ENCODE measurements around the gene CRLF2. TPM values are rescaled to one million over a fixed set of nuclear protein-coding genes. Genes with fewer than 3 reads are reported as not detected.
"Not testable (repeated sequence)": the region's sequence is repeated elsewhere in the genome, so short reads cannot be mapped to it uniquely, and the experiment has no call there.

The CRLF2 gene
- total RNA-seq, 1 donor from 2014 or later = not detected

DNA sequence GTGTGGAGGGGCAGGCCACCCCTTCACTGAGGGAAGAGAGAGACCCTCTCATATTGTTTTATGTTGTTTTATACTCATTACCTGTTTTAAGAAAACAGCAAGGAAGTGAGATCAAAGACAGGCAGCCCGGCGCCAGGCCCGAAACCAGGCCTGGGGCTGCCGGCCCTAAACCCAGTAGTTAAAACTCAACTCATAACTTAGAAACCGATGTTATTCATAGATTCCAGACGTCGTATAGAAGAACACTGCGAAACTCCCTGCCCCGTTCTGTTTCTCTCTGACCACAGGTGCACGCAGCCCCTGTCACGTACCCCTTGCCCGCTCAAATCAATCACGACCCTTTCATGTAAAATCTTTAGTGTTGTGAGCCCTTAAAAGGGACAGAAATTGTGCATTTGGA is 40.5 kb downstream of the CRLF2 start:
- DNase-seq (ENCODE audit: low spot score); ATAC-seq: not testable (repeated sequence)

DNA sequence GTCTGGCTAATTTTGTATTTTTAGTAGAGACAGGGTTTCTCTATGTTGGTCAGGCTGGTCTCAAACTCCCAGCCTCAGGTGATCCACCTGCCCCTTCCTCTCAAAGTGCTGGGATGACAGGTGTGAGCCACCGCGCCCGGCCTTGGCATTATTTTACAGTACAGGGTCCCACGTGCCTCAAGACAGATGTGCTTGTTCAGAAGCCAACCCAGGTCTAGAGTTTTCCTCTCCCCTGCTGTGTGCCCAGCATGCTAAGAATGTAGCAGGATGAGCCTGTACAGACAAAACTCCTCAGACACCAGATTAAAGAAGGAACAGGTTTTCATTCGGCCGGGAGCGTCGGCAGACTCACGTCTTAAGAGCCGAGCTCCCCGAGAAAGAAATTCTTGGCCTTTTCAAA is 42.2 kb downstream of the CRLF2 start:
- no peak for DNase-seq (ENCODE audit: low spot score)
- ATAC-seq = no peak

DNA sequence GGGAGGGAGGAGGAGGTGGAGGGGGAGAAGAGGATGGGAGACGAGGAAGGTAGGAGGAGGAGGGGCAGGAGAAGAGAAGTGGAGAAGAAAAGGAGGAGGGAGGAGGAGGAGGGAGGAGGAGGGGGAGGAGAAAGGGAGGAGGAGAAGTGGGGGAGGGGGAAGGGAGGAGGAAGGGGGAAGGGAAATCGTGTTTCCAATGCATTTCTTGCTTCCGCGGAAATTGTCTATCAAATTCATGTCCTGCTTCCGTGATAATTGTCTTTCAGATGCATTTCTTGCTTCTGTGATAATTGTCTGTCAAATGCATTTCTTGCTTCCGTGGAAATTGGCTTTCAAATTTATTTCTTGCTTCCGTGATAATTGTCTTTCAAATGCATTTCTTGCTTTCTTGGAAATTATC is 43.3 kb downstream of the CRLF2 start:
- no peak for ATAC-seq
- no peak for DNase-seq (ENCODE audit: low spot score)

DNA sequence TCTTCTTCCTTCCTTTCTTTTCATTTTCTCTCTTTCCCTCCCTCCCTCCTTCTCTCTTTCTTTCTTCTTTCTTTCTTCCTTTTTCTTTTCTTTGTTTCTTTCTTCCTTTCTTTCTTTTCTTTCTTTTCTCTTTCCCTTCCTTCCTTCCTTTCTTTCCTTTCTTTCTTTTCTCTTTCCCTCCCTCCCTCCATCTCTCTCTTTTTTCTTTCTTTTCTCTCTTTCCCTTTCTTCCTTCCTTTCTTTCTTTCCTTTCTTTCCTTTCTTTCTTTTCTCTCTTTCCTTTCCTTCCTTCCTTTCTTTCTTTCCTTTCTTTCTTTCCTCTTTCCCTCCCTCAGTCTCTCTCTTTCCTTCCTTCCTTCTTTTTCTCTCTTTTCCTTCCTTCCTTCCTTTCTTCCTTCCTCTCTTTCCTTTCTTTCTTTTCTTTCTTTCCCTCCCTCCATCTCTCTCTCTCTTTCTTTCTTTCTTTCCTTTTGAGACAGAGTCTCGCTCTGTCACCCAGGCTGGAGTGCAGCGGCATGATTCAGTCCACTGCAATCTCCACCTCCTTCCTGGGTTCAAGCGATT is 44.4 kb downstream of the CRLF2 start:
- no peak for DNase-seq (ENCODE audit: low spot score)
- ATAC-seq = no peak

DNA sequence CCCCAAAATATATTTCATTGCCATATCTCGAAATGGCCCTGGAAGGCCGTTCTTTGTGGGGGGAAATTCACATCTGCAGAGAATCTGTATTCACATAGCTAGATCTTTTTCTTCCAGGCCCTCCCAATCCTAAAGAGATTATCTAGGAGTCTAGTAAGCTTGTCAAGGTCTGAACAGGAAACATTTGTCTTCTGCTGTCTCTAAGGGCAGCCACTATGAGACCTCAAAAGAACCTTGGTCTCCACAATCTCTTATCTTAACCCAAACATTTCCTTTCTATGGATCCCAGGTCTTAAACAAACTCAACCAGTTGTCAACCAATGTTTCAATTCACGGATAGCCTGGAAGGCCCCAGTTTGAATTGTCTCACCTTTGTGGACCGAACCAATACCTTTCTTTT is 45.0 kb downstream of the CRLF2 start:
- no peak for DNase-seq (ENCODE audit: low spot score)

DNA sequence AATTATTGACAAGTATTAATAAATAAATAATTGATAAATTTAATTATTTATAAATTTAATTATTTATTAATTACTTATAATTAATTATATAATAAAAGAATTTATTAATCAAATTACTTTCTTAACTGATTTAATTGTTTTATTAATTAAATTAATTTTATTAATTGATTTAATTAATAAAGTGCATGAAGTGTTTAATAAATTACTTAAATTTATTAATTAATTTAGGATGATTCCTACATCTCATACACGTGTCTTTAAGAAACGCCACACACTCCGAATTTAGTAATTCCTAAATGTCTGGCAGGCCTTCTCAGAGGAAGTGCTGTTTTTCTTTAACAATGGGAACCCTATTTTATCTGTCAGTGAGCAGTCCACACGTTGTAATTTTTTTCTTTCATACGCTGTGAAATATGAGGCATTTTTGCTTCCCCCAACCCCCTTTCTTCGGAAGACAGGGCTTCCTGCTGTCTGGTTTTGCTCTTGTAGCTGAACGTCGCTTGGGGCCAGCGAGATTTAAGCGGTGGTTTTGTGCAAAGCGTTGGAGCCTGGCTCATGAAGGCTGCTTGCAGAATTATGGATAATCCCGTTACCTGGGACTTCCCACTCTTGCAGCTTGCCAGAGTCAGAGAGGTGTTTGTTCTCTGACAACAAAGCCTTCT is 46.8 kb downstream of the CRLF2 start:
- ATAC-seq = no peak
- DNase-seq (ENCODE audit: low spot score) = no peak

More for the DNA sequence above, 45.0 kb downstream of the CRLF2 start:
- no peak for ATAC-seq

DNA sequence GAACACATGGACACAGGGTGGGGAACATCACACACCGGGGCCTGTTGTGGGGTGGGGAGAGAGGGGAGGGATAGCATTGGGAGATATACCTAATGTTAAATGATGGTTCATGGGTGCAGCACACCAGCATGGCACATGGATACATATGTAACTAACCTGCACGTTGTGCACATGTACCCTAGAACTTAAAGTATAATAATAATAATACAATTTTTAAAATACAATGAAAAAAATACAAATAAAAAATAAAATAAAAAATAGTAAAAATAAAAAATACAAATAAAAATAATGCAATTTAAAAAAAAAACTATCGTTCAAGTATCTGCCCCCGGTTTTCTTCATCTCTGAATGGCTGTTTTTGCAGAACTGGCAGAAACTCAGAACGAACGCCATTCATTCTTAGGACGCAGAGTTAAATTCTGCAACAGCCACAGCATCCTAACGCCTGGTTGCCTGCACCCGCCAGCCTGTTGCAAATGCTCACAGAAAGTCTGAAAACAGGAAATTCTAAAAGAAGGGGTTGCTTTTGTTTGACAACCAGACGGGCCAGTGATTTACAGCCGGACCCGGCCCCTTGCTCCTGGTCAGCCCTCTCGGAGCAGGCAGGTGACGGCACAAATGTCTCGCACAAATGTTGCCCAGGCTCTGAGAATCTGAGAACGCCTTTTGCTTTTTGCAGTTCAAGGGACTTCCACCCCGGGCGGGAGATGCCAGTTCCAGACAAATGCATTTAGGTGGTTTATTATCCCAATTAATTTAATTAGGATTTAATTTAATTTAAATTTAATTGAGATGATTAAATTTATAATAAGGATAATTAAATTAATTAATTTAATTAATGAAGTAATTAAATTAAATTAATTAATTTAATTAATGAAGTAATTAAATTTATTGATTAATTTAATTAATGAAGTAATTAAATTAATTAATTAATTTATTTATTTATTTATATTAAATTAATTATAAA is 47.8 kb downstream of the CRLF2 start:
- DNase-seq (ENCODE audit: low spot score) (no peak), ATAC-seq (no peak)

DNA sequence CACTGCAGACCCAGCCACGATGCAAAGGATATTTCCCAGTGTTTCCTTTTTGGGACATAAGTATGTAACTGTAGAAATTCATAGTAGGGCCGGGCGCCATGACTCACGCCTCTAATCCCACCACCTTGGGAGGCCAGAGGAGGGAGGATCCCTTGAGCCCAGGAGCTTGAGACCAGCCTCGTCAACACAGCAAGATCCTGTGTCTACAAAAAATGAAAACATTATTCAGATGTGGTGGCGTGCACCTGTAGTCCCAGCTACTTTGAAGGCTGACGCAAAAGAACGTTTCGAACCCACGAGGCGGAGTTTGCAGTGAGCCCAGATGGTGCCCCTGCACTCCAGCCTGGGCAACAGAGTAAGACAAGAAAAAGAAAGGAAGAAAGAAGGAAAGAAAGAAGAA is 49.2 kb downstream of the CRLF2 start:
- no peak for DNase-seq (ENCODE audit: low spot score)
- ATAC-seq = no peak

DNA sequence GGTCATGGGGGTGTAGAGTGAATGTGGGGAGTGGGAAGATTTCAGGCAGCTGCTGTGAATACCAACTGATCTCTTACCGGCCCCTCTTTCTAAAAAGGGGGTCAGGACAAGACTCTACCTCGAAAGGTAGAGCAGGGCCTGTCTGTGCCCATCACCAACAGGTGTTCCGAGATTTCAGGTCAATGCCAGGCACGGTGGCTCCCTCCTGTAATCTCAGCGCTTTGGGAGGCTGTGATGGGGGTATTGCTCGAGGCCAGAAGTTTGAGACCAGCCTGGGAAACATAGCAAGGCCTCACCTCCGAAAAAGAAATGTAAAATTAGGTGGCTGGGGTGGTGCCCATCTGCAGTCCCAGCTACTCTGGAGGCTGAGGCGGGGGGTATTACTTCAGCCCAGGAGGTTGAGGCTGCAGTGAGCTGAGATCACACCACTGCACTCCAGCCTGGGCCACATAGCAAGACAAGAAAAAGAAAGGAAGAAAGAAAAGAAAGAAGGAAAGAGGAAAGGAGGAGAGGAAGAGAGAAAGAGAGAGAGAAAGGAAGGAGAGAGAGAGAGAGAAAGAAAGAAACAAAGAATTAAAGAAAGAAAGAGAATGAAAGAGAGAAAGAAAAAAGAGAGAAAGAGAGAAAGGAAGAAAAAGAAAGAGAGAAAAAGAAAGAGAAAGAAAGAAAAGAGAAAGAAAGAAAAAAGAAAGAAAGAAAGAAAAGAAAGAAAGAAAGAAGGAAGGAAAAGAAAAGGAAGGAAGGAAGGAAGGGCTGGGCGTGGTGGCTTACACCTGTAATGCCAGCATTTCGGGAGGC is 50.1 kb downstream of the CRLF2 start:
- ATAC-seq (no peak), DNase-seq (ENCODE audit: low spot score) (no peak)

DNA sequence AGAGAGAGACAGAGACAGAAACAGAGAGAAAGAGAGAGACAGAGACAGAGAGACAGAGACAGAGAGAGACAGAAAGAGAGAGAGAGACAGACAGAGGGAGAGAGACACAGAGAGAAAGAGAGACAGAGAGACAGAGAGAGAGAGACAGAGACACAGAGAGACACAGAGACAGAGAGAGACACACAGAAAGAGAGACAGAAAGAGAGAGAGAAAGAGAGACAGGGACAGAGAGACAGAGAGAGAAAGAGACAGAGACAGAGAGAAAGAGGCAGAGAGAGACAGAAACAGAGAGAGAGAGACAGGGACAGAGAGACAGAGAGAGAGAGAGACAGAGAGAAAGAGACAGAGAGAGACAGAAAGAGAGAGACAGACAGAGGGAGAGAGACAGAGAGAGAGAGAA is 52.9 kb downstream of the CRLF2 start:
- no peak for DNase-seq (ENCODE audit: low spot score)
- ATAC-seq = no peak

DNA sequence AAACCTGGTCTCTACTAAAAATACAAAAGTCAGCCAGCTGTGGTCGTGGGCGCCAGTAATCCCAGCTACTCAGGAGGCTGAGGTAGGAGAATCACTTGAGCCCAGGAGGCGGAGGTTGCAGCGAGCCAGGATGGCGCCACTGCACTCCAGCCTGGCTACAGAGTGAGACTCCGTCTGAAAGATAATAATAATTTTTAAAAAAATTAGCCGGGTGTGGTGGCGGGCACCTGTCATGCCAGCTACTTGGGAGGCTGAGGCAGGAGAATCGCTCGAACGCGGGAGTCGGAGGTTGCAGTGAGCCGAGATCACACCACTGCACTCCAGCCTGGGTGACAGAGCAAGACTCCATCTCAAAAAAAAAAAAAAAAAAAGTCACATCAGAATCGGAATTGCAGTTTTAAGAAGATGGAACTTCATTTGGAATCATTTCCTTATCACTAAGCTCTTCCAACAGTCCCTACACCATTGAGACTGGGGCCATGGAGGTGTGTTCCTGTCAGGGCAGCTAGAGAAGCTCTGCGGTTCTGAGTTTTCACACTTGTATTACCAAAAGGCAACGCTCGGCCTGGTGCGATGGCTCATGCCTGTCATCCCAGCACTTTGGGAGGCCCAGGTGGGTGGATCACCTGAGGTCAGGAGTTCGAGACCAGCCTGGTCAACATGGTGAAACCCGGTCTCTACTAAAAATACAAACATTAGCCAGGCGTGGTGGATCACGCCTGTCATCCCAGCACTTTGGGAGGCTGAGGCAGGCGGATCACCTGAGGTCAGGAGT is 55.6 kb downstream of the CRLF2 start:
- not testable (repeated sequence) for DNase-seq (ENCODE audit: low spot score); ATAC-seq

DNA sequence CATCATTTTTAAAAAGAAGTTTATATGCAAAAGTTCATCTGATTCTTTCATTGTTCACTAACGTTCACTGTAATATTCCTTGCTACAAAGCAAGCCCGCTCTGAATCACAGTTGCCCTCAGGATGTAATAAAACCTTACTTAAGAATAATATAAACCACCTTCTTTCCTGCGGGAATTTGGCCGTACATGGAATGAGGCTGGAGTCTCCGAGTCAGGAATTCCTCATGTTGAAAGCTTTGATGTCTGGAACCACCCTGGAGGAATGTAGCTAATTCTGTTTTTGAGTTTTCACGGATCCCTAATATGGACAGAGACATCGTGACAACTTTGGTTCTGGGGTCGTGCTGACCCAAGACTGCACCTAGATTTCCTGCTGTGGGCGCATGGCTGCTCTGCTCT is 58.5 kb downstream of the CRLF2 start:
- no peak for DNase-seq (ENCODE audit: low spot score)
- no peak for ATAC-seq

DNA sequence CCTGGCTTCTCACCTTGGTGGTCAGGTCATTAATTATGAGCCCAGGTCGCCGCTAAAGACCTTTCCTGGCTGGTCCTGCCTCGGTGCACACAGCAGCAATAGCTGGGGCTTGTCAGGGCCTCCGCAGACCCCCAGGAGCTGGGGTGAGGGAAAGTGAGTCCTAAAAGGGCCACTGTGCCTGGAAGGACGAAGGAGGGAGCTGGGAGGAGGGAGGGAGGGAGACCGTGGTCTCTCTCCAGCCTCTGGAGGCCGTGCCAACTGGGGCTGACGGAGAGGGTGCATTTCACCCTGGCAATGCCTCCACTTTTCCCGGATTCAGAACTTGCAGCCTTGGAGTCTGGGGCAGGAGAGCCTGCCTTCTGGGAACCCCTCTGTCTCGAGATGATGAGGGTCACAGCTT is 60.4 kb downstream of the CRLF2 start:
- ATAC-seq (no peak), DNase-seq (ENCODE audit: low spot score) (no peak)

DNA sequence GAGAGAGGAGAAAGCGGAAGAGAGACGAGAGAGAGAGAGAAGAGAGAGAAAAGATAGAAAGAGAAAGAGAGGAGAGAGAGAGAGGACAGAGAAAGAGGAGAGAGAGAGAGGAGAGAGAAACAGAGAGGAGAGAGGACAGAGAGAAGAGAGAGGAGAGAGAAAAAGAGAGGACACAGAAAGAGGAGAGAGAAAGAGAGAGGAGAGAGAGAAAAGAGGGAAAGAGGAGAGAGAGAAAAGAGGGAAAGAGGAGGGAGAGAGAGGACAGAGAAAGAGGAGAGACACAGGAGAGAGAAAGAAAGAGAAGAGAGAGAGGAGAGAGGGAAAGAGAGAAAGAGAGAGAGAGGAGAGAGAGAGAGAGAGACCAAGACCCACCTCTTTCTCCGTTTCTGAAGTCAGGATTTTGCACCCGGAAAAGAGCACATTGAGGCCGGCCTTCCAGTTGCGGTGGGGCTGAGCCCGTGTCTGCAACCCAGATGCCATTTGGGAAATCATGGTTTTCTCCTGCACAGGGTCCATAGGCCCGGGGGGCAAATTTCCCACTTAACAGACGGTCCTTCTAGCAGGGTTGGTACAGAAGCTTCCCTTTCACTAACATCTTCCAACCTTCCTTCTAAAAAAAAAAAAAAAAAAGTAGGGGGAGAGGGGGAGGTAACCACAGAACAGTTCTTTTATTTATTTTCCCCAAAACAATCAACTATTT is 60.9 kb downstream of the CRLF2 start:
- DNase-seq (ENCODE audit: low spot score) = no peak
- ATAC-seq = no peak

DNA sequence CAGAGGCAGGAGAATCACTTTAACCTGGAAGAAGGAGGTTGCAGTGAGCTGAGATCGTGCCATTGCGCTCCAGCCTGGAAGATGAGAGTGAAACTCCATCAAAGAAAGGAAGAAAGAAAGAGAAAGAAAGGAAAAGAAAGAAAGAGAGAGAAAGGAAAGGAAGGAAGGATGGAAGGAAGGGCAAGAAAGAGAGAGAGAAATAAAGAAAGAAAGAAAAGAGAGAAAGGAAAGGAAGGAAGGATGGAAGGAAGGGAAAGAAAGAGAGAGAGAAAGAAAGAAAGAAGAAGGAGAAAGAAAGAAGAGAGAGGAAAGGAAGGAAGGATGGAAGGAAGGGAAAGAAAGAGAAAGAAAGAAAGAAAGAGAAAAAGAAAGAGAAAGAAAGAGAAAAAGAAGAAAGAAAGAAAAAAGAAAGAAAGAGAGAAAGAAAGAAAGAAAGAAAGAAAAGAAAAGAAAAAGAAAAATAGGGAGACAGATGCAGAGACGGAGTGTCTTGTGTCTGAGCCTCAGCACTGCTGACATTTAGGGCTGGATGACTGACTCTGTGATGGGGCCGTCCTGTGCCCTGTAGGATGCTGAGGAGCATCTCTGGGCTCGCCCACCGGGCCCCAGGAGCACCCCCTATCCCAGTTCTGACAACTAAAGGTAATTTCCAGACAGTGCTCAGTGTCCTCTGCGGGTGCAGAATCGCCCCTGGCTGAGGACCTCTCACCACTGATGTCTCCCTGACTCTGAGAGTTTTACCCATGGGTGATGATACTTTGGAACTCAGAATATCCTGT is 61.7 kb downstream of the CRLF2 start:
- no peak for ATAC-seq
- no peak for DNase-seq (ENCODE audit: low spot score)

DNA sequence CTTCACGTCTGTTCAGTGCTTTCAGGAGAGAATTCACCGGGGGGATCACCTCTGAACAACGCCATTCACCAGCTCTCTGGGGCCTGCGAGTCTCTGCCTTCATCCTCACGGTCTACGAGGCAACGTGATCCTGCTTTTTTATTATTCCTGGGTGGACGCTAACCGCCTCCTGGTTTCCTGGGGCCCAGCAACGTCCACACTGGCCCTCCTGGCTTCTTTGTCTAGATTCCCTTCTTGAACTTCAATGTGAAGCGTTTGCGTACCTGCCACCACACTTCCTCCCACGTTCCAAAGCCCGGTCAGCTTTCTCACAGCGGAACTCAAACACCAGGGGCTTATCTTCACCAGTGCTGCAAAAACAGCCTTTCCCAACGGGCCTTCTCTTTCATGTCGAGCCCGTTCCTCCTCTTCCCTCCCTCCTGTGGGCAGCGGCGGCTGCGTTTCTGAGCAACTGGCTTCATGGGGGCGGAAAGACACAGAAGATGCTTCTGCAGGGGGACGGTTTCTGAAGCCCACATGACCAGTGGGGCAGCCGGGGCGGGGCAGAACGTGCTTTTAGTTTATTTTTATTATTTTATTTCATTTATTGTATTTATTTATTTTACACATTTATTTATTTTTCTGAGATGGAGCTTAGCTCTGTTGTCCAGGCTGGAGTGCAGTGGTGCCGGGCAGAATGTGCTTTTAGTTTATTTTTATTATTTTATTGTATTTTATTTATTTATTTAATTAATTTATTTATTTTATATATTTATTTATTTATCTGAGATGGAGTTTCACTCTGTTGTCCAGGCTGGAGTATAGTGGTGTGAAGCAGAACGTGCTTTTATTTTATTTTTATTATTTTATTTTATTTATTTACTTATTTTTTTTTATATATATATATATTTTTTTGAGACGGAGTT is 64.6 kb downstream of the CRLF2 start:
- DNase-seq (ENCODE audit: low spot score) = no peak
- no peak for ATAC-seq

DNA sequence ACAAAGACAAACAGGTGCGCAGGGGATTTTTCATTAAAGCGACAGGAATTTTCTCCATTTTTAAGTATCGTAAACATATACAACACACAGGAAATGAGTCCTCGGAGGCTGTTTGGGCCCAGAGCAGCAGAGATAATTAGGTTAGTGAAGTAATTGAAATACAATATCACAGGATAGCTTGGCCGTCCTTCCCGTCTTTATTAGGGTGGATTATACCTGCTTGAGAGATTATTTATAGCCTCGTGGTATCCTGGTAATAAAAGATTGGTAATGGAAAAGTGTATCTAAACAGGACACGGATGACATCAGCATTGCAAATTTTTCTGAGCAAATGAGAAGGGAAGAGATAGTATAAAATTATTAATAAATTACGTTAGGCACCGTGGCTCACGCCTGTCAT is 68.2 kb downstream of the CRLF2 start:
- ATAC-seq = no peak
- DNase-seq (ENCODE audit: low spot score) = no peak
